PC-9 (cell line): Measurements from ENCODE around the gene CHRDL1.

Experiments
- EZH2 ChIP-seq: fragments of 200-600 bp; sonication (generic); IDR thresholded peaks from 2 replicates; pipeline ENCODE4 v1.8.0; 2017; ENCODE audit warnings: antibody characterized with exemption, low read depth
- TF ChIP-seq, protein P1 (sequence below): fragments of 200-600 bp; sonication (generic); conservative IDR thresholded peaks from 2 replicates; pipeline ENCODE4 v1.6.1; 2017; ENCODE audit warnings: mixed run types, antibody characterized with exemption, mild to moderate bottlenecking, moderate library complexity

DNA sequence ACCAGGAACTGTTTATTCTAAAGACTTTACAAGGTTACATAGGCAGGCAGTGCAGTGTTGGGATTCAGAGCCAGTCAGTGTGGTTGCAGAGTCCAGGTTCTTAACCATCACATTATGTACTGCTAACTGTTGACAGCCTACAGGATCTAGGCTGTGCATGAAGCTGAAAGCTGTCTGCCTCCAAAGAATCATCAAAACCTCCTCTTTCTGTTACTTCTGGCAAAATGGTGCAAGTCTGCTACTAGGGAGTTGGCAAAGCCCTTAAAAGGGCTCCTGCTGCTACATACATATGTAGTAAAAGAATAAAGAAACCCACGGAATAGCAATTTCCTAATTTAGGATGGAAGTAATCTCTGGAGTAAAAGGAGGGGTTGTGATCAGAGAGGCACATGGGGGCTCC, 40.4 kb upstream of the CHRDL1 start:
- TF ChIP-seq, protein P1, sequence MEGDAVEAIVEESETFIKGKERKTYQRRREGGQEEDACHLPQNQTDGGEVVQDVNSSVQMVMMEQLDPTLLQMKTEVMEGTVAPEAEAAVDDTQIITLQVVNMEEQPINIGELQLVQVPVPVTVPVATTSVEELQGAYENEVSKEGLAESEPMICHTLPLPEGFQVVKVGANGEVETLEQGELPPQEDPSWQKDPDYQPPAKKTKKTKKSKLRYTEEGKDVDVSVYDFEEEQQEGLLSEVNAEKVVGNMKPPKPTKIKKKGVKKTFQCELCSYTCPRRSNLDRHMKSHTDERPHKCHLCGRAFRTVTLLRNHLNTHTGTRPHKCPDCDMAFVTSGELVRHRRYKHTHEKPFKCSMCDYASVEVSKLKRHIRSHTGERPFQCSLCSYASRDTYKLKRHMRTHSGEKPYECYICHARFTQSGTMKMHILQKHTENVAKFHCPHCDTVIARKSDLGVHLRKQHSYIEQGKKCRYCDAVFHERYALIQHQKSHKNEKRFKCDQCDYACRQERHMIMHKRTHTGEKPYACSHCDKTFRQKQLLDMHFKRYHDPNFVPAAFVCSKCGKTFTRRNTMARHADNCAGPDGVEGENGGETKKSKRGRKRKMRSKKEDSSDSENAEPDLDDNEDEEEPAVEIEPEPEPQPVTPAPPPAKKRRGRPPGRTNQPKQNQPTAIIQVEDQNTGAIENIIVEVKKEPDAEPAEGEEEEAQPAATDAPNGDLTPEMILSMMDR: no peak
- no peak for TF ChIP-seq EZH2
